CD4-positive, alpha-beta T cell treated with Interleukin-15 for 1 hour (primary cell): ENCODE results near the gene GRID2IP.
"Not testable (repeated sequence)": the region's sequence is repeated elsewhere in the genome, so short reads cannot be mapped to it uniquely, and the experiment has no call there.

Experiments used
- DNase-seq: peaks from one replicate; pipeline ENCODE4 v3.0.0-alpha.2; 2020

Gene GRID2IP

DNA sequence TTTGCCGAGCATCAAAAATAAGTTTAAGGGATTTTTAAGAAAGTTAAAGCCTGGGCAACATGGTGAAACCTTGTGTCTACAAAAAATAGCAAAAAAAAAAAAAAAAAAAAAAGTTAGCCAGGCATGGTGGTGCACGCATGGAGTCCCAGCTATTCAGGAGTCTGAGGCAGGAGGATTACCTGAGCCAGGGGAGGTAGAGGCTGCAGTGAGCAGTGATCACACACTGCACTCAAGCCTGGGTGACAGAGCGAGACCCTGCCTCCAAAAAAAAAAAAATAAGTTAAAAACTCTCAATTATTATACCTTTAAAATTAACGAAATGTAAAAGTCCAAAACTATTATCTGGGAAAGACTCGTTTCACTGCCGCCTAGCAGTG is 68.5 kb downstream of the GRID2IP start:
- DNase-seq, result no peak

DNA sequence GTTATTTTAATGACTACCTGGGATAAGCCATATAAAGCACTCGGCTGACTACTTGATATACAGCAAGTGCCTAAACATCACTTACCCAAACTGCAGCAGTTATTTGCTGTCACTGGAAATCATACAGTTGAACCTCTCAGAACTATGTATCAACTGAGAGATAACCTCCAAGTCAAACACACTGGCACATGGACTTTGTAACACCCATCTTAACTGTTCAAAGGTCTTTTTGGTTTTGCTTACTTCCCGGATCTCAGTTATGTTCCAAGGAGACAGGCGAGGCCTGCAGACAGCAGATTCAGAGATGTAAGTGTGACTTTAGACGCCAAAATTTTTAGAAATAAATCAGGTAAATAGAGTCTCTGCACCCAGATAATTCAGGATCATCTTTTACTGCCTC is 69.0 kb downstream of the GRID2IP start:
- no peak for DNase-seq

DNA sequence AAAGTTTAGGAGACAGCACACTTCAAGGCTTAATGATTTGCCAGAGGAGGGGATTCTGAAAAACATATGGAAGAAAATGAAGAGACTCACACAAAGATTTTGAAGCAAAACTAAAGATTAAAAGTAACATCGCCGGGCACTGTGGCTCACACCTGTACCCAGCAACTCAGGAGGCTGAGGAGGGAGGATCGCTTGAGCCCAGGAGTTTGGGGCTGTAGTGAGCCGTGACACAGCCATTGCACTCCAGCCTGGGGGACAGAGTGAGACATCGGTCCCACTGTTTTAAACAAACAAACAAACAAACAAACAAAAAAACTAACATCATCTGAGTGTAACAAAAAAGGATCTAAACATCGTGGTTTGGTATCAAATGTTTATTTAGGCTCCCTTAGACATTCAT is 69.8 kb downstream of the GRID2IP start:
- no peak for DNase-seq

DNA sequence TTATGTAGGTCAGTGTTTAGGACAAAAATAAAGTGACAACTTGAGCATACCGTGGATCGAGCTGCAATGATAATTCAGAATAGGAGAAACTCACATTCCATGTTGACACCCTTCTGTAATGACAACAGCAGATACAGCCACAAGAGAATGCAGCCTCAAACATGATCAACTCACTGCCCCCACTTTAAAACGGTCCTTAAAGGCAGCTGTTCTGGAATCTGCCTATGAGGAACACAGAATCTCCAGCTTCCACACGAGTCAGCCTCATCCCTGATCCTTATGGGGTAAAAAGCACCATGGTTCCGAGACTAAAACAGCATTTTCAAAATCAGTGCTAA is 71.0 kb downstream of the GRID2IP start:
- DNase-seq, result no peak

DNA sequence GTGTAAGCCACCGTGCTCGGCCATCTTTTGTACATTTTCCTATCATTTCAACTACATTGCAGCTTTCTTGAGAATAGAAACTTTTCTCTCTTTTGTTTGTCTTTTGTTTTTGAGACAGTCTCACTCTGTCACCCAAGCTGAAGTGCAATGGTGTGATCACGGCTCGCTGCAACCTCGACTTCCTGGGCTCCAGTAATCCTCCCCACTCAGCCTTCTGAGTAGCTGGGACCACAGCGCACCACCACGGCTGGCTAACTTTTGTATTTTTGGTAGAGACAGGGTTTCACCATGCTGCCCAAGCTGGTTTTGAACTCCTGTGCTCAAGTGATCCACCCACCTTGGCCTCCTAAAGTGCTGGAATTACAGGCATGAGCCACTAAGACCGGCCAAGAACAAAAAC is 72.2 kb downstream of the GRID2IP start:
- no peak for DNase-seq

GRCh38 chr7:6478186-6478585 is 73.1 kb downstream of the GRID2IP start:
- no peak for DNase-seq

- DNase-seq, result no peak
Observed at GRCh38 chr7:6477318-6477660, 74.0 kb downstream of the GRID2IP start.

DNA sequence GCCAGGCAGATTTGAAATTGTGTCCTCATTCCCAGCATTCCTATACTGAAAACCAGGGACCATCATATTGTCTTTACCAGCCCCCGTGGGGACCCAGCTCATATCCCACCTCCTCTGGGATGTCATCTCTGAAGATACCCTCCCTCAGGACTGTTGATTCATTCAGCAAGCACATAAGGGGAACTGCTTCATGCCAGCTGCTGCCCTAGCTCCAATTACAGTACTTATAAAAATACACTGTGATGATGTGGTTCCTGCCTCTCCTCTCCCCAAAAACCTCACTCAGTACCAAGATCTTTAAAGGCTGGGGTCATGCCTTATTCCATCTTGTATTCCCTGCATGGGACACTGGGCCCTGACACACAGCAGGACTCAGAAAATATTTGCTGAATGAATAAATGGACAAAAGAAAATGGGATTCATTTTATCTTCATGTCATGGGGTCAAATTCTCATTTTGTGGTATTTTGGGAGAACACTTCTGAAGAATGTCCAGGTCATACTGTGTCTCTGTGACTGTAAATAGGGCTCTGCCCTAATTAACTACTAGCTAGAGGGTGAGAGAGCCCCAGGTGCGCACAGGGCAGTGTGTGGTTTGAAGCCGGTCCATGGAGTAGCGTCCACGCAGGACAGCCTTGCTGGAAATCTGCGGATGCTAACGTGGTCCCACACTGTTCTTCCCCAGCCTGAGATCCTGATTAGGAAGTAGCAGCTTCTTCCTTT is 74.5 kb downstream of the GRID2IP start:
- no peak for DNase-seq

GRCh38 chr7:6475433-6476186 is 75.7 kb downstream of the GRID2IP start:
- DNase-seq, result no peak

- DNase-seq, result no peak
Observed at GRCh38 chr7:6465862-6466261, 85.4 kb downstream of the GRID2IP start.

- DNase-seq, result not testable (repeated sequence)
Observed at GRCh38 chr7:6463609-6464008, 87.7 kb downstream of the GRID2IP start.

- no peak for DNase-seq
Observed at GRCh38 chr7:6461946-6462550, 89.2 kb downstream of the GRID2IP start.

DNA sequence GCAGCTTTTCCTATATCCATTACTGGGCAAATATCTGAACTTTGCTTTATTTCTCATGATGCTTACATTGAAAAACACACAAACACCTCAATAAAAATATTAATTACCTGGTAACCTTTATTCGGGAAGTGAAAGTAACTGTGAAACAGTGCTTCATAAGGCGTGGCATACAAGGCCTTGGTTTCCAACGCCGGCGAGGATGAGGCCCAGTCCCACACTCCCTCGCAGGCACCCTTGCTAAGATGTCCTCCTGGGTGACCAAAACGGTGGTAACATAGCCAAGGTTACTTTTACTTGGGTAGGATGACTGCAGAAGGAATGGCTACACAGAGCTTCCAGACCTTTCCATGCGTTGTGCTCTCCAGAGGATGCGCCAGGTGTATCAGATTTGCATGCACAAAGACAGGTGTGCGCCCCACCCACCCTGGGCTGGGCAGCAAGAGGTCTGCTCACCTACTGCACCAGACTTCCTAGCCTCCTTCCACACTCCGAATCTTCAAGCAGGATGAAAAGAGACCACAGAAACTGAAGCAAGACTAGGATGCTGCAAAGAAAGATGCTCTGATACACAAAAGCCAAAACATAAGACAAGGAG is 90.2 kb downstream of the GRID2IP start:
- no peak for DNase-seq

DNA sequence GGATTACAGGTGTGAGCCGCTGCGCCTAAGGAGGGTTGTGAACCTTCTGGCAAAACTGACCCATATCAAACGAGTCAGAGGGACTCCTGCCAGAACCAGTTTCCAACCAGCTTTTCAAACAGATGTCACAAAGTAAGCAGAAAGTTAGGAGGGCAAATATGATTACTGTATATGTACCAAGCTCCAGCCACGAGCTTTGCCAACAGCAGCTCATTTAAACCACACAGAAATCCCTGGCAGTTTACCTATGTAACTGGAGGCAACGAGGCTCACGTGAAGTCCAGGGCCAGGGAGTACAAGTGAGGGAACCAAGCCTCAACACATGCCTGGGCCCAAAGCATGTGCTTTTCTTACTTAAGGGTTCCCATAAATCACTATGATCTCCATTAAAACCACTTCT is 91.0 kb downstream of the GRID2IP start:
- no peak for DNase-seq

DNA sequence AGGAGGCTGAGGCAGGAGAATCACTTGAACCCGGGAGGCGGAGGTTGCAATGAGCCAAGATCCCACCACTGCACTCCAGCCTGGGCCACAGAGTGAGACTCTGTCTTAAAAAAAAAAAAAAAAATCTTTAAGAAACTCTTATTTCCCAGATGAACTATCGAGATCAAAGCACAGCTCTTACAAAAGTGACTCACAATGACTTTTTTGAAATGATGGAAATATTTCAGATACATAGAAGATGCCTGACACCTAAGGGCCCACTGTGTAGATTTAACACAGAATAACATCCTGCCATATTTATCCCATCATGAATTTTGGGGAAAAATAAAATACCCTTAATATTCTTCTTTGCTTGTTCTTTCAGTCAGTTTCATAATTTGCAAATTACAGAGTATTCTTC is 92.6 kb downstream of the GRID2IP start:
- DNase-seq, result not testable (repeated sequence)

GRCh38 chr7:6453734-6454133 is 97.5 kb downstream of the GRID2IP start:
- no peak for DNase-seq

DNA sequence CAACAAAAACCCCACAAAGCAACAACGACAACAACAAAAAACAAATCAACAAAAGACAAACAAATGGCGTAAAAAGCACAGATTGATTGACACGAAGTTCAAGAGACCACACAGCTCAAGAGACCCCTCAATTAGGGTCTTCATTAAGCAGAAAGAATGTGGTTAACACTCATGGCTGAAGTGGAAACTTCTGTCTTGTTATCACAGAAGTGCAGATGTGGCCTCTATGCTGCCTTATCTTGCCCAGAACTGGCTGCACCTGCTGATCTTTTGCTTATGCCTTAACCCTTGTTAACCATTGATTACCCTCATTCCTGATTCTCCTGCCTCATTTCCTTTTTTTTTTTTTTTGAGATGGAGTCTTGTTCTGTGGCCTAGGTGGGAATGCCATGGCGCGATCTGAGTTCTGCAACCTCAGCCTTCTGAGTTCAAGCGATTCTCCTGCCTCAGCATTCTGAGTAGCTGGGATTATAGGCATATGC is 100.0 kb downstream of the GRID2IP start:
- DNase-seq, result no peak

GRCh38 chr7:6450591-6450990 is 100.7 kb downstream of the GRID2IP start:
- DNase-seq, result not testable (repeated sequence)

- DNase-seq, result not testable (repeated sequence)
Observed at GRCh38 chr7:6449884-6450283, 101.4 kb downstream of the GRID2IP start.

DNA sequence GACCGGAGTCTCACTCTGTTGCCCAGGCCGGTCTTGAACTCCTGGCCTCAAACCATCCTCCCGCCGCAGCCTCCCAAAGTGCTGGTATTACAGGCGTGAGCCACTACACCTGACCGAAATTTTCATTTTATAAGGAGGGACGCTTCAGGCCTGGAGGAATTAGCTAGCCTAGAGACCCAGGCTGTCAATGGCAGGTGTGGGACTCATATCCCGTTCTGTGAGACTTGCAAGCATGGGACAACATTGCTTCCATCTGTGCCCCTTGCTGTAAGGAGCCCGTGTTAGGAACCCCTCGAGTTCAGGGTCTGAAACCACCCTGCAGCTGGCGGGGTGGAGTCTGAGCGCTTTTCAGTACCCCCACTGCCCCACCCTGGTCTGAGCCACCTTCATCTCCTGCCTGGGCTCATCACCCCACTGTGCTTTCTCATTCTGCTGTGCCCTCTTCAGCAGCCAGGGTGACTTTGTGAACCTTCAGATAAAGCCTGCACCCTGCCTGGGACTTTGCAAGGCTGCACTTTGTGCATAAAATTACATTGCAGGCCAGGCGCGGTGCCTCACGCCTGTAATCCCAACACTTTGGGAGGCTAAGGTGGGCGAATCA is 102.2 kb downstream of the GRID2IP start:
- DNase-seq, result no peak

GRCh38 chr7:6447581-6448199 is 103.6 kb downstream of the GRID2IP start, which contains the start of gene DAGLB:
DAGLB (minus strand) TSS chr7:6447954; CDS start chr7:6447842, 112 bp downstream.
- DNase-seq, result peak; percentile 94
